GM11168 (cell line): ENCODE measurements around the gene SNX13.

Experiments
- in situ Hi-C: fragments of 300-500 bp; cut with MboI; formaldehyde crosslinking; loops from one replicate; pipeline ENCODE4 v1.12.0; 2022; ENCODE audit warnings: low sequenced_read_pairs; ENCODE audit not compliant: unreplicated experiment

The SNX13 gene

DNA sequence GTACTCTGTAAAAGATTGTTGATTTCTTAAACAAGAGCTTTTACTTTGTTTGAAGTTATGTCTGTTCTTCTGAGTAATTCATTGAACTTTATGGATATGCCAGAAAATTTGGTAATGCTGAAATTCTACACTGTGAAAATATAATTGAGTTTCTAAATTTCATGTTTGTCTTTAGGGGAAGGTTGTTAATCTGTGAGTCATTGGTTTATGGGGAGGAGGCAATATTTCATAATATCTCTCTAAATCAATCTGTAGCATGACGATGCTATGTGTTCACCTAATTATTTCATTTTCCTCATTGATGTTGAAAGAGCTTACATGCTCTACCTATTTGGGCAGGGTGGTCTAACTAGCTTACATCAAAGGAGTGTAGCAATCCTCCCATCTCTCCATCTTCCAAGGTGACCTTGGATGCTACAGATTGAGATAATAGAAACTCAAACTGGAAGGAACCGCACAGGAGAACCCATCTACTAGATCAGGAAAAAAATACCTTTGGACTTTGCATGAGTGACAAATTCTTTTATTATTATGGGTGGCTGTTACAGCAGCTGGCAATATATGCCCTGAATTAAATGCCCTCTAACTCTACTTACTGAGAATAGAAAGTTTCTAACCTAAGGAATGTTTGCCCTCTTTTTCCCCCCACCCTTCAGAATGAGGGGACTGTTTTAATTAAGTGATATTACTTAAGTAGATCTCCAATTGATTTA is 8.4 kb upstream of the SNX13 start:
- in situ Hi-C loops, result no loop called here

DNA sequence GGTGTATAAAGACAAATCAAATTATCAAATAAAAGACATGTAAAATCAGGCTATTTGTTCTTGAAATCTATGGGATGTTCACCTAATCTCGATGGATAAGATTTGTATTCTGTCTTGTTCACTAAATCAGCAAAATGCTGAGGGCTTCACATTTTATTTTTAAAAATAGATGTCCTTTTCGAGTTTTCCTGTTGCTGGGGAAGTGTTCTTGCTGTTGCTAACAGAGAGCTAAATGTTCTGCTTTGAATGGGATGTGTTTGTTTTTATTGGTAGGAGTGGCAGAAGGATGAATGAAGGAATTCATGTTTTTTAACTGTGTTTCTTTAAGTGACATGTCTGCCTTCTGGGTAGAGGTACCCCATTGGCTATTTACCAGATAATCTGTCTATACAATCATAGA is 7.3 kb upstream of the SNX13 start:
- in situ Hi-C loops, result no loop called here

DNA sequence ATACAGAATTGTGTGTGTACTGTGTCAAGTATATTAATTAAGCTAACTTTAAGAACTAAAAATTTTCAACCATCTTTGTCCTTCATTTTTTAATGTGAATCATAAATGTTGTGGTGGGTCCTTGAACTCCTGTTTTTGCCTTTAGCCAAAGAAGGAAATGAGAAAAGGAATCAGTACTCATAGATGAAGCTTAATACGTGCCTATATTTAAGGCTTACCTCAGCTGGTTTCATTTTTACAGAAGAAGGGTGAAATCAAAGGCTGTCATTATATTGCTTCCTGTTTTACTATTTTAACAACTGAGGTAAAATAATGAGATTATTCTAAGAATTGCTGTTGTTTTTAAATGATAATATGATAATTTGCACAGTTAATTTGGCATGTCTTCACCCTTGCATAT is 6.3 kb upstream of the SNX13 start:
- in situ Hi-C loops, result no loop called here

GRCh38 chr7:17944720-17945119 is 4.4 kb upstream of the SNX13 start:
- in situ Hi-C loops, result no loop called here

- in situ Hi-C loops, result no loop called here
These were observed 2.7 kb upstream of the SNX13 start for GRCh38 chr7:17943006-17943405.

- in situ Hi-C loops, result no loop called here
These were observed 1.9 kb upstream of the SNX13 start for GRCh38 chr7:17942231-17942630.

GRCh38 chr7:17940951-17941431 is 697 bp upstream of the SNX13 start:
- in situ Hi-C loops, result no loop called here

GRCh38 chr7:17939606-17940301 is 540 bp downstream of the SNX13 start:
- in situ Hi-C loops, result no loop called here

DNA sequence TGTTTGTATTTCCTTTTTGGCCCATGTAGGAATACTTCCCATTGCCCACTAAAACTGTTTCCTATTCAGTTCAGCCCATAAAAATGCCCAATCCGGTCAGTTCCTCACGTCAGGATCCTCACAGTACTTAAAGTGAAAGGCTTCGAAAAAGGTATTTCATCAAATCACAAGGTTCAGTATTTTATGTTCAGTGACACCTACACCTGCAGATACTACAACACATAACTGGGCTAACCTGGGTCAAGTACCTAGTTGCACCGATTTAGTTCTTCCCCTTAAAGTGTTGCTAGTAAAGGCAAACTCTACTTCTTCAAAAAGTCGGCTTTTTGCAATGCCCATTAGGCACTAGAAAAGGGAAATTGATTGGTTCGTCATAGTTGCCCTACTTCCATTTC is 1.1 kb downstream of the SNX13 start:
- in situ Hi-C loops, result no loop called here

DNA sequence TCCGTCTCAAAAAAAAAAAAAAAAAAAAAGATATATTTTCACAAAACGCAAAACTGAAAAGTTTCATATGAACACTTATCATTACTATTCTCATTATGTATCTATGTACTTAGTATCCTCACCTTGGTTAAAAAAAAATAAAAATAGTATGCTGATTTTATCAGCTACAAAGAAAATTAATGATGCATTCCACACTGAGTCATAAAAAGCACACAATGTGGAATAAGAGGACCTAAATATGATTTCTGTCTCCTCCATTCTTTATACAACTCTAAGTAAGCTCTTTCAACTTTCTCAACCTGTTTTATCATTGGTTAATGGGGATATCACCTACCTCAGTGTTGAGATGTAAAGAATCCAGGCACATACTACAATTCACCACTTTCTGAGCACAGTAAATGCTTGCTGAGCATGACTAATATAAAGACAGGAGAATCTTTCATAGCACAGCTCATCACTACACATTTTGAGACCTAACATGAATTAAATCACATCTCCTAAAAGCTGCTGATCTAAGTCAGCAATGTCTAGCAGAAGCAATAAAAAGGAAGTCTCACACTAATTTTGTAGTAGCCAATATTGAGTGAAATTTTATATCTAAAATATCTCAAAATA is 2.7 kb downstream of the SNX13 start:
- in situ Hi-C loops, result no loop called here

- in situ Hi-C loops, result no loop called here
These were observed 4.0 kb downstream of the SNX13 start for GRCh38 chr7:17936321-17936720.

- in situ Hi-C loops, result no loop called here
These were observed 5.6 kb downstream of the SNX13 start for GRCh38 chr7:17934612-17935240.

DNA sequence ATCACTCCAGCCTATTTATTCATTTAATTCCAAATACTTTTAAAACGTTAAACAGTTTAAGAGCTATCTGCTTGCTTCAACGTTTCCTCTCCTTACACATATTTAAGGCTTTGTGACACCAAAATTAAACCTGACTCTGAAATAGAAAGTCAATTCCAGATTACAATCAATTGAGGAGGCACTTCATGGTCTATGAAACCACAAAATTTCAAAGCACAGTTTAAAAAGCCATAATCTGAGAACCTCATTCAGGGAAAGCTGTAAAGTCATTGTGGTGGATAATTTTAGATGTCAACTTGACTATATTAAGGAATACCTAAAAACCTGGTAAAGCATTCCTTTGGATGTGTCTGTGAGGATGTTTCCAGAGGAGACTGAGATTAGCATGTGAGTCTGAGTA is 6.2 kb downstream of the SNX13 start:
- in situ Hi-C loops, result no loop called here

DNA sequence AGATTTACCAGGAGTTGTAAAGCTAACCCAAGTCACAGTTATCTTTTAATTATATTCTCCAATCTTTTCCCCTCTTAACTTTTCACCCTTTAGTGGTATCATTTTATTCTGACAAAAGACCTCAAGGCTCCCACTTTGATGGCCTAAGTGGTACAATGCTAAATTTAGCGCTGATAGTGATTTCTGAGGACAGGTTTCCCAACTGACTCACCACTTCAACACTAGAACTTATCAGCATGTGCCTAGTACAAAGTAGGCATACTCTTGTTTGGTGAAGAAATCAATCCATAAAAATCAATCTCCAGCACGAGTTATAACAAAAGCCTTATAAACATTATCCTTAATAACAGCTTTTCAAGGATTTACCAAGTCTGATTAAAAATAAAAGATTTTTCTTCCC is 7.5 kb downstream of the SNX13 start:
- in situ Hi-C loops, result no loop called here

GRCh38 chr7:17931069-17931468 is 9.2 kb downstream of the SNX13 start:
- in situ Hi-C loops, result no loop called here

DNA sequence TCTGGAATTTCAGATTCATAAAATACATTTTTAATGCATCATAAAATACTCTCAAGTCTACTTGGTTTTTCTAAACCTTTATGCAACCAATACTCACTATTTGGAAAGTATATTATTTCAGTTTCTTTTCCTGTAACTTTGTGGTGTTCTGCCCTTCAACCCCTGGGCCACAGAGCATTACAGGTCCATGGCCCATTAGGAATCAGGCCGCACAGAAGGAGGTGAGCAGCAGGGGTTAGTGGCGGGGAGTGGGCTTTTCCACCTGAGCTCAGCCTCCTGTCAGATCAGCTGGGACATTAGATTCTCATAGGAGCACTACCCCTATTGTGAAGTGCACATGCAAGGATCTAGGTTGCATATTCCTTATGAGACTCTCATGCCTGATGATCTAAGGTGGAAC is 9.7 kb downstream of the SNX13 start:
- in situ Hi-C loops, result no loop called here

DNA sequence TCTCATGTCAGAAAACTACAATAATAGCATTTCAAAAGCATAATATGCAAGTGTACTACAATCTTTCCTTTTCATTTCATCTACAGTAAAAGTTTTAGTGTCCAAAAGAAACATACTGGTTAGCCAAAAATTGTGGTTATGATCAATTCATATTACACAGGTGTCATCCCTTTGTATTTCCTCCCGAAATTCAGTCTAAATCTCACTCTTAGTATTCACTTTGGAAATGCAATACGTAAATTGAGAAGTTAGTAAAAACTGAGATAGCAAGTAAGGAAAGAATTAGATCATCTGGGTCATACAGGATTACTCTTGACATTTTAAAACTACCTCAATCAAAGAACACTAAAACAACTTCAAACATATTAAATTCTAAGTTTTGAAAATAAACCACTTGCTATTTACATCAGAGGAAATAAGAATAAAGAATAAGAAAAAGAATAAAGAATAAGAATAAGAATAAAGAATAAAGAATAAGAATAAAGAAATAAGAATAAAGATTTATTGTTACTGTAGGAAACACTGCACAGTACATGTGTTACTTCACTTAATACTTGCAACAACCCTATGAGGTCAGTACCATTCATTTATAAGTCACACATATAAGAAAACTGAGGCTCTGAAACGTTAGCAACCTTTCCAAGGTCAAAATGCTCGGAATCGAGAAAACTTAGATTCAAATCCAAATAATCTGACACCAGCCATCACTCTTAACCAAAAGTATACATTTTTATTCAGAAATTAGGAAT is 10.5 kb downstream of the SNX13 start:
- in situ Hi-C loops, result no loop called here

DNA sequence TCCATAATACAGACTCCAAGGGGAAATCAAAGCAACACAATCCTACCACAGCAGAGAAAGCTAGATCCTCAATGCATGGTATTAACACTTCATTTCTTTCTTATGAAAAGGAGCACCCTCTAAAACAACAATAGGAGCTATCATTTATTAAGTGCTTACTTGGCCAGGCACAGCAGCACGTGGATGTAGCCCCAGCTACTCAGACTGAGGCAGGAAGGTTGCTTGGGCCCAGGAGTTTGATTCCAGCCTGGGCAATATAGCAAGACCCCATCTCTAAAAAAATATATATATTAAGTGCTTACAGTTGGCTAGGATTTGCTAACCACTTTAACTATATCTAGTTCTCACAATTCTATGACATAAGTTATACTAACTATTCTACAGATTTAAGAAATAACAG is 12.2 kb downstream of the SNX13 start:
- in situ Hi-C loops, result no loop called here

GRCh38 chr7:17921857-17922416 is 18.4 kb downstream of the SNX13 start:
- in situ Hi-C loops, result no loop called here

DNA sequence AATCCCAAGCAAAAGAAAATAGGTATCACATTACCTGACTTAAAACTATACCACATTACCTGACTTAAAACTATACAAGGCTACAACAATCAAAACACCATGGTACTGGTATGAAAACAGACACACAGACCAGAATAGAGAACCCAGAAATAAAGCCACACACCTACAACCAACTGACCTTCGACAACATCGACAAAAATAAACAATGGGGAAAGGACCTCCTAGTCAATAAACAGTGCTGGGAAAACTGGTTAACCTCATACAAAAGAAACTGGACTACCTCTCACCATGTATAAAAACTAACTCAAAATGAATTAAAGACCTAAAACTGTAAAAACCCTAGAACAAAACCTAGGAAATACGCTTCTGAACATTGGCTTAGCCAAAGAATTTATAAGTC is 22.5 kb downstream of the SNX13 start:
- in situ Hi-C loops, result no loop called here
